Measurements from ENCODE around the gene FANCI. TPM values are rescaled to one million over a fixed set of nuclear protein-coding genes. Genes with fewer than 3 reads are reported as not detected.

Gene FANCI
- total and polyA plus RNA-seq, 2 of the 13 experiments (the other 11 are each of a cell fraction or from before 2014, with no cell fraction given) = 15.7 to 68.8 TPM

DNA sequence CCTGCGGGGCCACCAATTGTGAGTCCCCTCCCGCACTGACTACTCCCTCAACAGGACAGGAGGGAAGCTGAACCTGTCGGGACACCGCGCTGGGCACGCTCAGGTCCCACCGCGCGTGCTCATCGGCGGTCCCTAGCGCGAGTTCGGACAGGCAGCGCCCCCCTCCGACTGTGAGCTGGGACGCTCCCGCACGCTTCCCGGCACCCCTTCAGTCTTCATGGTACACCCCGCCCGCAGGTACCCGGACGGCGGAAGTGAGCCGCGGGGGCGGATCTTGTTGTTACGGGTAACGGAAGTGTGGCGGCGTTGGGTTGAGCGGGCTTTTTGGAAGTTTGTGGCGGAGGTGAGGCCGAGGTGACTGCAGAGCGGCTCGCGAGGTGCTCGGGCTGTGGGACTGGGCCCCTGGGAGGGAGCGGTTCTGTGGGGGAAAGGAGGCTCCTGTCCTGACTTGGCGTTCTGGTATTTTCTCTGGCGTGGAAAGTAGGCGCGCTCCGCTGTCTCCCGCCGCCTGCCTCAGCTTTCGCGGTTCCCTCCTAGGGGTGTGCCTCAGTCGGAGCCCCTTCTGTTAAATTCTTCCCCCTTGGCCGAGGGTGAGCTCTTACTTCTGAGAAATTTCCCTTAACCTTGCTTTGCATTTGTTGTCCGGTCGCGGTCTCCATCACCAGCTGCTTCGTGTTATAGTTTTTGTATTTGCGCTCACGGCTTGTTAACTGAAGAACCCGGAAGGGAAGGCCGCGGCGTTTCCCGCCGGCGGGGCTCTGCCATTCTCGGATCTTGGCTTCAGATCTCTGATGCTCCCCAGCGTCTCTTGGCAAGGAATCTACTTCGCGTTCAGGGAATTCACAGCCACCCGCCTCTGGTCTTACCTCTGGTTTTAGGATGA lies at the start of gene FANCI (continued):
- TF ChIP-seq MAF1 (CRISPR knock-in tag; IDR thresholded peaks at IDR 0.05; ENCODE audit: borderline replicate concordance) (no peak), AGO2 (optimal IDR thresholded peaks at IDR 0.05; ENCODE audit: low read depth, low read length) (no peak), ZFP82 (CRISPR knock-in tag; IDR thresholded peaks at IDR 0.05; ENCODE audit: borderline replicate concordance) (no peak; the same call in none of the 2 replicates), NCOR1 (IDR thresholded peaks at IDR 0.05; ENCODE audit: borderline replicate concordance, low read length) (no peak), ZNF292 (CRISPR knock-in tag; IDR thresholded peaks at IDR 0.05; ENCODE audit: borderline replicate concordance, low read depth) (no peak), ZNF124 (CRISPR knock-in tag; IDR thresholded peaks at IDR 0.05) (no peak; the same call in 1 of the 2 replicates), FIP1L1 (IDR thresholded peaks at IDR 0.05; ENCODE audit: borderline replicate concordance, insufficient read depth, low read depth, low read length) (no peak), NRL (CRISPR knock-in tag; IDR thresholded peaks at IDR 0.05; ENCODE audit: borderline replicate concordance) (peak; percentile 40; the same call in 1 of the 2 replicates), ZMAT3 (CRISPR knock-in tag; conservative IDR thresholded peaks at IDR 0.05) (peak; percentile 18; the same call in 1 of the 2 replicates), ATRX (CRISPR knock-in tag; IDR thresholded peaks at IDR 0.05; ENCODE audit: borderline replicate concordance) (no peak), STAT5B (CRISPR knock-in tag; IDR thresholded peaks at IDR 0.05) (no peak; the same call in 1 of the 2 replicates)
- TF ChIP-seq, protein P1, sequence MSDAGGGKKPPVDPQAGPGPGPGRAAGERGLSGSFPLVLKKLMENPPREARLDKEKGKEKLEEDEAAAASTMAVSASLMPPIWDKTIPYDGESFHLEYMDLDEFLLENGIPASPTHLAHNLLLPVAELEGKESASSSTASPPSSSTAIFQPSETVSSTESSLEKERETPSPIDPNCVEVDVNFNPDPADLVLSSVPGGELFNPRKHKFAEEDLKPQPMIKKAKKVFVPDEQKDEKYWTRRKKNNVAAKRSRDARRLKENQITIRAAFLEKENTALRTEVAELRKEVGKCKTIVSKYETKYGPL (CRISPR knock-in tag; IDR thresholded peaks at IDR 0.05) = no peak
- TF ChIP-seq, protein P2, sequence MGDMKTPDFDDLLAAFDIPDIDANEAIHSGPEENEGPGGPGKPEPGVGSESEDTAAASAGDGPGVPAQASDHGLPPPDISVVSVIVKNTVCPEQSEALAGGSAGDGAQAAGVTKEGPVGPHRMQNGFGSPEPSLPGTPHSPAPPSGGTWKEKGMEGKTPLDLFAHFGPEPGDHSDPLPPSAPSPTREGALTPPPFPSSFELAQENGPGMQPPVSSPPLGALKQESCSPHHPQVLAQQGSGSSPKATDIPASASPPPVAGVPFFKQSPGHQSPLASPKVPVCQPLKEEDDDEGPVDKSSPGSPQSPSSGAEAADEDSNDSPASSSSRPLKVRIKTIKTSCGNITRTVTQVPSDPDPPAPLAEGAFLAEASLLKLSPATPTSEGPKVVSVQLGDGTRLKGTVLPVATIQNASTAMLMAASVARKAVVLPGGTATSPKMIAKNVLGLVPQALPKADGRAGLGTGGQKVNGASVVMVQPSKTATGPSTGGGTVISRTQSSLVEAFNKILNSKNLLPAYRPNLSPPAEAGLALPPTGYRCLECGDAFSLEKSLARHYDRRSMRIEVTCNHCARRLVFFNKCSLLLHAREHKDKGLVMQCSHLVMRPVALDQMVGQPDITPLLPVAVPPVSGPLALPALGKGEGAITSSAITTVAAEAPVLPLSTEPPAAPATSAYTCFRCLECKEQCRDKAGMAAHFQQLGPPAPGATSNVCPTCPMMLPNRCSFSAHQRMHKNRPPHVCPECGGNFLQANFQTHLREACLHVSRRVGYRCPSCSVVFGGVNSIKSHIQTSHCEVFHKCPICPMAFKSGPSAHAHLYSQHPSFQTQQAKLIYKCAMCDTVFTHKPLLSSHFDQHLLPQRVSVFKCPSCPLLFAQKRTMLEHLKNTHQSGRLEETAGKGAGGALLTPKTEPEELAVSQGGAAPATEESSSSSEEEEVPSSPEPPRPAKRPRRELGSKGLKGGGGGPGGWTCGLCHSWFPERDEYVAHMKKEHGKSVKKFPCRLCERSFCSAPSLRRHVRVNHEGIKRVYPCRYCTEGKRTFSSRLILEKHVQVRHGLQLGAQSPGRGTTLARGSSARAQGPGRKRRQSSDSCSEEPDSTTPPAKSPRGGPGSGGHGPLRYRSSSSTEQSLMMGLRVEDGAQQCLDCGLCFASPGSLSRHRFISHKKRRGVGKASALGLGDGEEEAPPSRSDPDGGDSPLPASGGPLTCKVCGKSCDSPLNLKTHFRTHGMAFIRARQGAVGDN (CRISPR knock-in tag; IDR thresholded peaks at IDR 0.05) = peak; percentile 98
- TF ChIP-seq, protein P3, sequence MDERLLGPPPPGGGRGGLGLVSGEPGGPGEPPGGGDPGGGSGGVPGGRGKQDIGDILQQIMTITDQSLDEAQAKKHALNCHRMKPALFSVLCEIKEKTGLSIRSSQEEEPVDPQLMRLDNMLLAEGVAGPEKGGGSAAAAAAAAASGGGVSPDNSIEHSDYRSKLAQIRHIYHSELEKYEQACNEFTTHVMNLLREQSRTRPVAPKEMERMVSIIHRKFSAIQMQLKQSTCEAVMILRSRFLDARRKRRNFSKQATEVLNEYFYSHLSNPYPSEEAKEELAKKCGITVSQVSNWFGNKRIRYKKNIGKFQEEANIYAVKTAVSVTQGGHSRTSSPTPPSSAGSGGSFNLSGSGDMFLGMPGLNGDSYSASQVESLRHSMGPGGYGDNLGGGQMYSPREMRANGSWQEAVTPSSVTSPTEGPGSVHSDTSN (CRISPR knock-in tag; IDR thresholded peaks at IDR 0.05) = no peak
- TF ChIP-seq, protein P4, sequence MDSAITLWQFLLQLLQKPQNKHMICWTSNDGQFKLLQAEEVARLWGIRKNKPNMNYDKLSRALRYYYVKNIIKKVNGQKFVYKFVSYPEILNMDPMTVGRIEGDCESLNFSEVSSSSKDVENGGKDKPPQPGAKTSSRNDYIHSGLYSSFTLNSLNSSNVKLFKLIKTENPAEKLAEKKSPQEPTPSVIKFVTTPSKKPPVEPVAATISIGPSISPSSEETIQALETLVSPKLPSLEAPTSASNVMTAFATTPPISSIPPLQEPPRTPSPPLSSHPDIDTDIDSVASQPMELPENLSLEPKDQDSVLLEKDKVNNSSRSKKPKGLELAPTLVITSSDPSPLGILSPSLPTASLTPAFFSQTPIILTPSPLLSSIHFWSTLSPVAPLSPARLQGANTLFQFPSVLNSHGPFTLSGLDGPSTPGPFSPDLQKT (CRISPR knock-in tag; IDR thresholded peaks at IDR 0.05; ENCODE audit: borderline replicate concordance) = no peak
- TF ChIP-seq, protein P5, sequence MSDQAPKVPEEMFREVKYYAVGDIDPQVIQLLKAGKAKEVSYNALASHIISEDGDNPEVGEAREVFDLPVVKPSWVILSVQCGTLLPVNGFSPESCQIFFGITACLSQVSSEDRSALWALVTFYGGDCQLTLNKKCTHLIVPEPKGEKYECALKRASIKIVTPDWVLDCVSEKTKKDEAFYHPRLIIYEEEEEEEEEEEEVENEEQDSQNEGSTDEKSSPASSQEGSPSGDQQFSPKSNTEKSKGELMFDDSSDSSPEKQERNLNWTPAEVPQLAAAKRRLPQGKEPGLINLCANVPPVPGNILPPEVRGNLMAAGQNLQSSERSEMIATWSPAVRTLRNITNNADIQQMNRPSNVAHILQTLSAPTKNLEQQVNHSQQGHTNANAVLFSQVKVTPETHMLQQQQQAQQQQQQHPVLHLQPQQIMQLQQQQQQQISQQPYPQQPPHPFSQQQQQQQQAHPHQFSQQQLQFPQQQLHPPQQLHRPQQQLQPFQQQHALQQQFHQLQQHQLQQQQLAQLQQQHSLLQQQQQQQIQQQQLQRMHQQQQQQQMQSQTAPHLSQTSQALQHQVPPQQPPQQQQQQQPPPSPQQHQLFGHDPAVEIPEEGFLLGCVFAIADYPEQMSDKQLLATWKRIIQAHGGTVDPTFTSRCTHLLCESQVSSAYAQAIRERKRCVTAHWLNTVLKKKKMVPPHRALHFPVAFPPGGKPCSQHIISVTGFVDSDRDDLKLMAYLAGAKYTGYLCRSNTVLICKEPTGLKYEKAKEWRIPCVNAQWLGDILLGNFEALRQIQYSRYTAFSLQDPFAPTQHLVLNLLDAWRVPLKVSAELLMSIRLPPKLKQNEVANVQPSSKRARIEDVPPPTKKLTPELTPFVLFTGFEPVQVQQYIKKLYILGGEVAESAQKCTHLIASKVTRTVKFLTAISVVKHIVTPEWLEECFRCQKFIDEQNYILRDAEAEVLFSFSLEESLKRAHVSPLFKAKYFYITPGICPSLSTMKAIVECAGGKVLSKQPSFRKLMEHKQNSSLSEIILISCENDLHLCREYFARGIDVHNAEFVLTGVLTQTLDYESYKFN (CRISPR knock-in tag; conservative IDR thresholded peaks at IDR 0.05) = no peak; the same call in 1 of the 2 replicates

Data from HepG2 (cell line).